ENCODE results near the gene SLC2A1.

SLC2A1 gene

DNA sequence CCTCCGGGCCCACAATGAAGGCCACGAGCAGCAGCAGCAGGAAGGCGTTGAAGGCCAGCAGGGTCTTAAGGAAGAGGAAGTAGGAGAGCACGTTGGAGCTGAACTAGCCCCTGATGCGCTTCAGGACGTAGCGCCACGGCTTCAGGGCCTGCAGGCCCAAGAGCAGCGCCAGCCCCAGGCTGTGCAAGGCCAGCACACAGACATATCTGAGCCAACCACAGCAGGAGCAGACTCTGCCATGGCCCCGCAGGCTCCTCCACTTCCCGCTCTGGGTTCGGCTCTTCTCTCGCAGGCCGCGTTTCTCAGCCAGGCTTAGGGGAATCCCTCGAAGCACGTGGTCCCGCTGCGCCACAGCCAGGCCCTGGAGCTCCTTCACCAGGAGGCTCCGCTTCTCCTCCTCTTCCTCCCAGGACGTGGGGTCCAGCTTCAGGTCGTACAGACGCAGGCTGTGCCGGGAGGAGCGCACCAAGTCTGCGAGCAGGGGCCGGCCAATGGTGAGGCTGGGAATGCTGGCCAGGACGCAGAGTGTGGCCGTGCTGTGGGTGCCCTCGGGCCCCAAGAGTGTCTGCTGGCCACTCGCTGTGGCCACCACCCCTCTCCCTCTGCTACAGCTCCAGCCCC, 70.5 kb downstream of the SLC2A1 start:
- DNase-seq = no peak

DNA sequence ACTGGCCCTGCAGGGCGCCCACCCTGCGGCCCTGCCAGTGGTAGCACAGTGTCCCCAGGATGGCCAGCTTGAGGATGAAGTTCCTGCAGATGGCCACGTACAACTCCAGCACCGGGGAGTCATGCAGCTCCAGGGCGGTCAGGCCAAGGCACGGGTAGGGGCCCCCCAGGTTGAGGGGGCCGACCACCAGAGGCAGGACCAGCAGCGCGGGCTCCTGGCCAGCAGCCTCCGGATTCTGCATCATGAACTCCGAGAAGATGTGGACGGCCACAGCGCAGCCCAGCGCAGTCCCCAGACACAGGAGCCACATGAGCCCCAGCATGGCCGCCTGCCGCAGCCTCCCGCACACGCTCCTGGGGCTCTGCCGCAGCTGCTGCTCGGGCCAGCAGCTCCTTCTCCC, 71.3 kb downstream of the SLC2A1 start:
- no peak for DNase-seq

DNA sequence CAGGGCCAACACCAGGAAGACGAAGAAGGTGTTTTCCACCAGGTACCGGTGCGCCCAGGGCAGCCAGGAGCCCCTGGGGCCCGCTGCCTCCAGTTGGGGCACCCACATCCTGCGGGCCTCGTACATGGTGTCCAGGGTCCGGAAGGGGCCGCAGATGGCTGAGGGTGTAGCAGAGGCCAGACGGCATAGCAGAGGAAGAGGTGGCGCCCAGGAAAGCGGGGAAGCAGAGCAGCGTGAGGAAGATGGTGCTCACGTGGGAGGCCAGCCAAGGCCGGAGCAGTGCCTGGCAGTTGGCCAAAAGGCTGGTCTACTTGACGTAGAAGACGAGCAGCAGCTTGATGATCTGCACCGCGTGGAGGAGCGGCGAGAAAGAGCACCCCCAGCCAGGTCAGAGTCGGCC, 71.9 kb downstream of the SLC2A1 start:
- DNase-seq = no peak

DNA sequence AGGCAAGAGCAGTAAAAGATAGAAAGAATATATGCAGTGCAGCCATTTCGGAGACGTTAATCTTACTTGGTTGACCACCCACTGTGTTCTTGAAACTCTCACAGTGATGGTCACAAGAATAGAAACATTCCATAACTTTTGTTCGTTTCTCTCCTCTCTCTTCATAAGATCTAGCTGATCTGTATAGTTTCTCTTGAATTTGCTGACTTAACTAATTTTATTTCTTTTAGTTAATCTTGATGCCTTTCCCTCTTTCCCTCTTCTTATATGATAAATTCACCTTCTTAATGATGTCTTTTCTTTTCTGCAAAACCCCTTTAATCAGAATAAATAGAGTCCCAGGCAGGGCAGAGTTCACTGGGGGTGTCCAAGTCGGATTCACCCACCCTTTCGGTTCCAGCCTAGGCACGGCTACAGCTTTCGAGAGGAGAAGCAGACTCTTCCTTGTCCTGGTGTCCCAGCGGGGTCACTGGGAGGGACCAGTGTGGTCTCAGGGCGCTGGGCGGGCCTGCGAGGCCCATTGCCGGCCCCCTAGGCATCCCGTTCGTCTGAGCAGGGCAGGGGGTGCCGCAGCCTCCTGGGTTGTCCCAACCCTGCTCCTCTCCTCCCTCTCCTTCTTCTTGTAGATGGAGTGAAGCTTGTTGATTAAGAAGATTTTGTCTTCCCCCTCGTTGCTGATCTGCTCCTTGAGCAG, 72.5 kb downstream of the SLC2A1 start:
- DNase-seq = no peak

DNA sequence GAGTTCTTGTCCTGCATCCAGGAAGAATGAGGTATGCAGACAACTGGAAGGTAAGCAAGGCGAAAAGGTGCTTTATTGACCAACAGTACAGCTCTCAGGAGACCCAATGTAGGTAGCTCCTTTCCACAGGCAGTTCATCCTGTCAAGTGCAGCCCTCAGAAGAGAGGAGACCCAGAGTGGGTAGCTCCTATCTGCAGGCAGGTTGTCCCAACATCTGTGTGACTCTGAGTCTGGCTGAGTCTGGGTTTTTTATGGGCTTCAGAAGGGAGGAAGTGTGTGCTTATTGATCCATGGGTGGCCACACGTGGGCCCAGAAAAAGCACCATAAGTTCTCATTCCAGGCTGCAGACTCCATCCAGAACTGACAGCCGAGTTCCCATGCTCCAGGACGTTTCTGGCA, 78.3 kb downstream of the SLC2A1 start:
- DNase-seq = no peak

DNA sequence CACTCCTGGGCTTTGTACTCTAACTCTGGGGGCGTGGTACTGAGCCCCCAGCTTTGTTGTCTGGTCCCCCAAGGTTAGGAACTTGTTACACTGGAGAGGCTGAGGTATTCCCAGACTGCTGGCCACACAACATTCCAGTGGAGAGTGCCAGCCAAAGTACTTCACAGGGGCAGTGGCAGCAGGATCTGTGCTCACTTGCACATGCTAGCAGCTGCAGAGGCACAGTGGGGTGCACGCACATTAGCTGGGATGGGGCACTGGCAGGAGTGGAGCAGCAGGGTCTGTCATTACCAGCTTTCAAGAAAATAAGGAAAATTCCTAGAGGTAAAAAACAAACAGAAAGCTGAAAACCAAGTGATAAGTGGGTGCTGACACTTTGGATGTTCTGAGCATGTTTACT, 81.3 kb downstream of the SLC2A1 start:
- no peak for DNase-seq

DNA sequence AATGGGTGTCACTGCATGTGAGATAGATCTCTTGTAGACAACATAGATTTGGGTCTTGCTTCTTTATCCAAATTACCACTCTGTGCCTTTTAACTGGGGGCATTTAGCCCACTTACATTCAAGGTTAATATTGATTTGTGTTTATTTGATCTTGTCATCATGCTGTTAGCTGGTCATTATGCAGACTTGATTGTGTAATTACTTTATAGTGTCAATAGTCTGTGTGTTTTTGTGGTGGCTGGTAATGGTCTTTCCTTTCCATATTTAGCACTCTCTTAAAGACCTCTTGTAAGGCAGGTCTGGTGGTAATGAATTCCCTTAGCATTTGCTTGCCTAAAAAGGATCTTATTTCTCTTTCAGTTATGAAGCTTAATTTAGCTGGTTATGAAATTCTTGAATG, 82.7 kb downstream of the SLC2A1 start:
- no peak for DNase-seq

Data from NCI-H526 (cell line).